ENCODE results near the gene PARD3.

DNA sequence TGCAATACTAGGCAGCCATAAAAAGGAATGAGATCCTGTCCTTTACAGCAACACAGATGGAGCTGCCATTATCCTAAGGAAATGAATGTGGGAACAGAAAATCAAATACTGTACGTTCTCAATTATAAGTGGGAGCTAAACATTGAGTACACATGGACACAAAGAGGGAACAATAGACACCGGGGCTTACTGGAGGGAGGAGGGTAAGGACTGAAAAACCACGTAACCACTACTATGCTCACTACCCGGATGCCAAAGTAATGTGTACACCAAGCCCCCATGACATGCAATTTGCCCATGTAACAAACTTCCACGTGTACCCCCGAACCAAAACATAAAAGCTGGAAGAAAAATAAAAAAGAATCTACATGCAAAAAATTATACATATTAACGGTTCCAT, 587.0 kb downstream of the PARD3 start:
- TF ChIP-seq CTCF (IDR thresholded peaks at IDR 0.05): no peak
- no peak for TF ChIP-seq POLR2A (IDR thresholded peaks at IDR 0.05)
